AG08395 (cell line): ENCODE measurements around the gene RPL22.
A peak's percentile ranks its signal among the peaks of the same experiment; 100 is the strongest.

Experiments used
- DNase-seq: peaks from one replicate; pipeline ENCODE4 v3.0.0; 2012; ENCODE audit warnings: mixed read lengths, low spot score

The RPL22 gene

DNA sequence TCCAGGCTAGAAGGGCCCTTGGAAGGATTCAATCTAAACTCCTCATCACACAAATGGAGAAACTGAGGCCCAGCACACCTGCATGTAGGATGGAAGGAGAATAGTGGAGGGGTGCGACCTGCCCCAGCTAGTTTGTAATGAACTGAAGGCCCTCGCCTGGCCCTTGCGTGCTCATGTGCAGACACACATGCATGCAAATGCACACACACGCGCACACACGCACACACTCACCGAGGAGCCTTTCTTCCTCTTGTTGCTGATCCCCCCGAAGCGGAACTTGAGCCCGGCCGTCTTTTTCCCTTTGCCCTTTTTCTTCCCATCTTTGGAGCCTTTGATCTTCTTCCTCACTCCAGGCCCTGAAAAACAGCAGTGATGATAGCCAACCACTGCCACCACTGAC is 47.2 kb downstream of the RPL22 start:
- no peak for DNase-seq

GRCh38 chr1:6151291-6151822 is 48.0 kb downstream of the RPL22 start:
- DNase-seq = no peak

GRCh38 chr1:6150006-6150938 is 49.1 kb downstream of the RPL22 start:
- DNase-seq = no peak

DNA sequence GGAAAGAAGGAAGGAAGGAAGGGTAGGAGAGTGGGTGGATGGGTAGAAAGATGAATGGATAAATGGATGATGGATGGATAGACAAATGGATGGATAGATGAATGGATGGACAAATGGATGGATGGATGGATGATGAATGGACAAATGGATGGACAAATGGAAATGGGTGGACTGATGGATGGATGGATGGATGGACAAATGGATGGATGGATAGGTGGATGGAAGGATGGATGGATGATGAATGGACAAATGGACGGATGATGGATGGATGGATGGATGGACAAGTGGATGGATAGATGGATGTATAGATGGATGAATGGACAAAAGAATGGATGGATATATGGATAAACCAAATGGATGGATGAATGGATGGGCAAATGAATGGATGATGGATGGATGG is 49.8 kb downstream of the RPL22 start:
- DNase-seq = no peak

- peak; percentile 53 for DNase-seq
Observed at GRCh38 chr1:6148497-6149241, 50.7 kb downstream of the RPL22 start.

GRCh38 chr1:6145864-6146410 is 53.5 kb downstream of the RPL22 start:
- DNase-seq = no peak

- DNase-seq = no peak
Observed at GRCh38 chr1:6145396-6145750, 54.0 kb downstream of the RPL22 start.

DNA sequence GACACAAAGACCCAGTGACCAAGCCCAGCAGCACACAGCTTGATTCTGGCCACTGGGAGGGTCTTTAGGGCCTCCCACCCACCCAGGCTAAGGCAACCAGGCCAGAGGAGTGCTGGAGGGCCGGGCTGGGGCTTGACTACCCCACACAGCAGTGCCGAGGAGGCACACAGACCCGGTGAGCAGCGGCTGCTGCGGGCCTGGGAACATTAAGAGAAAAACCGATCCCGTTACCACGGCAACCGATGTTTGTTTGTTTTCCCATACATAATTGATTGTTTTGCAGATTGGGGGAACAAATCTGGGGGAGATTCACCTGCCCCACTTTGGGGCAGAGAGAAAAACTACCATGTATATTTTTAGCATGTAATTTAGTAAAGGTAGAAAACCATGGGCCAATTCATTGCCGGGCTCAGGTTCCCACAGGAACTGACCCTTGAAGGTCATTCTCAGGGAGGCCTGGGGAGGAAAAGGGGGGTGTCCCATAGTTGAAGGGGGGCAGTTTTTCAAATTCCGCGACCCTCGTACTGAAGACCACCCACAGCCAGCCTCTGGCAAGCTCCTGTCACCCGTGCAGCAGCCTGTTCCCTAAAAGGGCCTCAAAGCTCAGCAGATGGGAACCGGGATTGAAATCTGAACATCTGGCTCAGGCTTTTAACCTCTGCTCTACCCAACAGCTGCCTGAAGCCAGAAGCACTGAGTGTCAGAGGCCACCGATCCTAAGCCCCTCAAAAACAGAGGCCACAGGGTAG is 54.6 kb downstream of the RPL22 start:
- no peak for DNase-seq

GRCh38 chr1:6144175-6144574 is 55.2 kb downstream of the RPL22 start:
- no peak for DNase-seq

GRCh38 chr1:6143395-6143794 is 56.0 kb downstream of the RPL22 start:
- DNase-seq = no peak

GRCh38 chr1:6142734-6143133 is 56.7 kb downstream of the RPL22 start:
- no peak for DNase-seq

DNA sequence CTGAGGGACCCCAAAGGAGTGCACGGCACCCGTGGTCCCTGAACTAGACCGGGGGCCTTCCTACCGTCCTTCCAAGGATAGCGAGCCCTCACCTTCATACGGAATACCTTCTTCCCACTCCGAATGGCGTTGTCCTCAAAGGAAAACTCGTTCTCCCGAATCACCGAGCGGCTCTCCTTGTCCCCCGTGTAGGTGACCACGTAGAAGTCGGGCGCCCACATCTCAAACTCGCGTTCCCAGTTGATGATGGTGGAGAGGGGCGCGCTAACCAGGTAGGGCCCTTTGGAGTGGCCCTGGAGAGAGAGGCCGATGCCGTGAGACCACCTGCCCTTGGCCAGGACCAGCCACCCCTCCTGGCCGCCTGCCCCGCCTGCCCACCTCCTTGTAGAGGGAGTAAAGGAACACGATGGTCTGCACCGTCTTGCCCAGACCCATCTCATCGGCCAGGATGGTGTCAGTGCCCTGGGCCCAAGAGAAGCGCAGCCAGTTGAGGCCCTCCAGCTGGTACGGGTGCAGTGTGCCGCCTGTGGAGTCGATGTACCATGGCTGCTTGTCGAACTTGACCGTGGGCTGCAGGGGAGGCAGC is 57.3 kb downstream of the RPL22 start:
- DNase-seq = no peak

DNA sequence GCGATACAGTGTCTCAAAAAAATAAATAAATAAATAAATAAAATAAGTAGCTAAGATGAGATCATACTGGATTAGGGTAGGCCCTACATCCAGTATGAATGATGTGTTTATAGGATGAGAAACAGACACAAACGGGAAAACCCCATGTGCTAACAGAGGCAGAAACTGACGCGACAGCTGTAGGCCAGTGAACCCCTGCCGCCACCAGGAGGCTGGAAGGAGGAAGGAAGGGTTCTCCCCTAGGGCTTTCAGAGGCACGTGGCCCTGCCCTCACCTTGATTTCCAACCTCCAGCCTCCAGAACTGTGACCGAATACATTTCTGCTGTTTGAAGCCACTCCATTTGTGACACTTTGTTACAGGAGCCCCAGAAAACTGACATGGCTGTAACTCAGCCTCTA is 57.8 kb downstream of the RPL22 start:
- no peak for DNase-seq

DNA sequence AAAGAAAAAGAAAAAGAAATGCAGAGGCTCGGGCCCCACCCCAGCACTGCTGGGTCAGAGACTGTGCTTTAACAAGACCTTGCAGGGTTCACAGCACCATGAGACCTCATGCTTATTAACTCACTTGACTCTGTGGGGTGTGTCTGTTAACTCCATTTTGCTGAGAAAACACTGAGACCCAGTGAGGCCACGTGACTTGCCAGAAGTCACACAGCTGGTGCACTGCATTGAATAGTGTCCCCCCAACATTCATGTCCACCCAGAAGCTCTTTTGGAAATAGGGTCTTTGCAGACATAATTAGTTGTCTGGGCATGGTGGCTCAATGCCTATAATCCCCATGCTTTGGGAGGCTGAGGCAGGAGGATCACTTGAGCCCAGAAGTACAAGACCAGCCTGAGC is 59.0 kb downstream of the RPL22 start:
- DNase-seq = no peak

DNA sequence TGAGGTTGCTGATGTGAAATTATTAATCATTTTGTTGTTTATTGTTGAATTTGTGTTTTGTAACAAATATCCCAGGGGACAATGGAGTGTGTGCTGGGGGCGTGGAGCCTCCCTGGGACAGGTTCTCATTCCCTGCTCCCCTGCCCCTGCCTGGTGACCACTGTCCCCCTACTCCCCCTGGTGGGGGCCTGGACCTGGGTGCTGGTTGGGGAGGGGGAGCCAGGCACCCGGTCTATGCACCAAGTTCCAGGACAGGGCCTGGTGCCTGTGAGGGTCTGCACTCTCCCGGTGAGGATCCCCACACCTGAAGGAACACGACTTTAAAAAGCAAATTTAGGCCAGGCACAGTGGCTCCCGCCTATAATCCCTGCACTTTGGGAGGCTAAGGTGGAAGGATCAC is 61.6 kb downstream of the RPL22 start:
- no peak for DNase-seq

- no peak for DNase-seq
Observed at GRCh38 chr1:6136516-6137220, 62.7 kb downstream of the RPL22 start.
